Measurements from ENCODE around the gene MMP25.

Gene MMP25

GRCh38 chr16:3099732-3100499 is 53.6 kb downstream of the MMP25 start:
- no peak for TF ChIP-seq CTCF (IDR thresholded peaks at IDR 0.05; ENCODE audit: extremely low read depth, missing control alignments)
- peak; percentile 97 for DNase-seq (ENCODE audit: low spot score)

- TF ChIP-seq CTCF (IDR thresholded peaks at IDR 0.05; ENCODE audit: extremely low read depth, missing control alignments): peak; percentile 74
- DNase-seq (ENCODE audit: low spot score): peak; percentile 70
These were observed 54.9 kb downstream of the MMP25 start for GRCh38 chr16:3101018-3101840.

GRCh38 chr16:3101841-3102470 is 55.6 kb downstream of the MMP25 start:
- TF ChIP-seq CTCF (IDR thresholded peaks at IDR 0.05; ENCODE audit: extremely low read depth, missing control alignments): no peak
- DNase-seq (ENCODE audit: low spot score): peak; percentile 16

GRCh38 chr16:3106205-3106928 is 60.0 kb downstream of the MMP25 start:
- TF ChIP-seq CTCF (IDR thresholded peaks at IDR 0.05; ENCODE audit: extremely low read depth, missing control alignments): no peak
- DNase-seq (ENCODE audit: low spot score): peak; percentile 99

Measured in GM20000 (cell line).